Chondrocyte (in vitro differentiated cells): Measurements from ENCODE around the gene HOXB6. TPM values are rescaled to one million over a fixed set of nuclear protein-coding genes. Genes with fewer than 3 reads are reported as not detected.

Experiments
- DNase-seq: peaks from one replicate; pipeline ENCODE4 v3.0.0; 2021; ENCODE audit warnings: mixed read lengths, low spot score
- H3K27ac Mint-ChIP-seq: one replicate; pipeline ENCODE4 v1.8.0; 2021; ENCODE audit warnings: mild to moderate bottlenecking, moderate library complexity, mixed read lengths; ENCODE audit not compliant: unreplicated experiment
- H3K27me3 Mint-ChIP-seq: 2 replicates; pipeline ENCODE4 v1.8.0; 2021; ENCODE audit warnings: low read depth, mixed read lengths
- H3K36me3 Mint-ChIP-seq: 2 replicates; pipeline ENCODE4 v1.8.0; 2021; ENCODE audit warnings: low read depth, mixed read lengths
- H3K4me1 Mint-ChIP-seq: 2 replicates; pipeline ENCODE4 v1.8.0; 2021; ENCODE audit warnings: low read depth, mild to moderate bottlenecking, mixed read lengths
- H3K4me3 Mint-ChIP-seq: one replicate; pipeline ENCODE4 v1.8.0; 2021; ENCODE audit warnings: mild to moderate bottlenecking, moderate library complexity, mixed read lengths; ENCODE audit not compliant: unreplicated experiment
- H3K9me3 Mint-ChIP-seq: 2 replicates; pipeline ENCODE4 v1.8.0; 2021; ENCODE audit warnings: low read depth, mixed read lengths
- CTCF ChIP-seq: fragments of 200-600 bp; sonication (generic); IDR thresholded peaks from 2 replicates; pipeline ENCODE4 v1.5.0; 2021; ENCODE audit warnings: antibody characterized with exemption, mild to moderate bottlenecking, moderate library complexity
- total RNA-seq: library from RNA; stranded (reverse); gene quantifications from 3 replicates; pipeline ENCODE4 v1.2.1, GENCODE V29; 2021

Gene HOXB6
- total RNA-seq, 1 donor from 2014 or later: not detected

DNA sequence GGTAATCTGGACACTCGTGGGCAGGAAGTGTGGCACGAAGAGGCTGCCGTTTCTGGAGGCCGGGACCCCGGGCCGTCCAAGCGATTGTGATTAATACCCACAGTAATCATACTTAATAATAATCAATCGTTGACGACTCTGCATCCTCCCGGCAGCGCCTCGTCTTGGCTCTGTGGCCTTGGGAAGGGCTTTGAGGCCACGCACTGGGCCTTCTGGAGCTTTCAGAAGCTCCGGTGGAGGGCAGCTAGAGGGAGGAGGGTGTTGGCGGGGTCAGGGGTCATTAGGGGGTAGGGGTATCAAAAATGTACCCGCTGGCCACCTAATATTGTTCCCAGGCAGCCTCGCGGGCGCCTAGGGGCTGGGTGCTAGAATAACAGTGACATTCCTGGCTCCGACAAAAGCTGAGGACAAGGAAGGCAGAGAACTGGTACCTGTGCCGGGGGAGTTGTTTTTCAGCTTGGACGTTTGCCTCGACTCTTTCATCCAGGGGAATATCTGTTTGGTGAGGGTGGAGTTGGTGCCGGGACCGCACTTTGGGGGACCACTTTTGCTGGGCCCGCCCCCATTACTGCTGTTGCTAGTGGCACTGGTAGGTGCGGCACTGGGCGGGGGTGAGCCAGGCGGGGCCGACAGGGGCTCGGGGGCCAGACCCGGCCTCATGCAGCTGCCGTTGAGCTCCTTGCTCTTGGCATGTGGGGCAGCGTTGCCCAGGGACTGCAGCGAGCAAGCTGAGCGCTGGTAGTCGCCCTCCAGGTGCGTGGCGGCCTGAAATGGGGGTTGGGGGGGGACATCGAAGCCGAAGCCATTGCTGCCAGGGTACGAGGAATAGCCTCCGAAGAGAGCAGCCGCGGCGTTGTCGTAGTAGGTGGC lies 53.0 kb downstream of the HOXB6 start:
- no peak for DNase-seq
- Mint-ChIP-seq H3K9me3 (no peaks in the 10 kb centered on the region), H3K27ac (no peak overlapping the region), H3K4me1 (peaks cover 10% of the 10 kb centered on the region), H3K27me3 (peaks cover 77% of the 10 kb centered on the region), H3K36me3 (no peaks in the 10 kb centered on the region), H3K4me3 (no peak overlapping the region)
- TF ChIP-seq CTCF: no peak

- peaks cover 10% of the 10 kb centered on the region for H3K4me1 Mint-ChIP-seq
These were observed 53.6 kb downstream of the HOXB6 start for GRCh38 chr17:48551214-48551555.

GRCh38 chr17:48550502-48551213 lies 54.1 kb downstream of the HOXB6 start:
- Mint-ChIP-seq H3K36me3 (no peaks in the 10 kb centered on the region), H3K9me3 (no peaks in the 10 kb centered on the region), H3K27me3 (peaks cover 78% of the 10 kb centered on the region), H3K4me3 (no peak overlapping the region), H3K27ac (no peak overlapping the region), H3K4me1 (peaks cover 10% of the 10 kb centered on the region)
- no peak for TF ChIP-seq CTCF
- no peak for DNase-seq

More at GRCh38 chr17:48551214-48551555, 53.6 kb downstream of the HOXB6 start:
- no peak for TF ChIP-seq CTCF
- no peak overlapping the region for H3K27ac Mint-ChIP-seq
- no peaks in the 10 kb centered on the region for H3K36me3 Mint-ChIP-seq
- H3K27me3 Mint-ChIP-seq: peaks cover 77% of the 10 kb centered on the region
- no peak overlapping the region for H3K4me3 Mint-ChIP-seq
- no peaks in the 10 kb centered on the region for H3K9me3 Mint-ChIP-seq
- no peak for DNase-seq

- no peak for TF ChIP-seq CTCF
- no peaks in the 10 kb centered on the region for H3K36me3 Mint-ChIP-seq
- H3K27ac Mint-ChIP-seq: no peak overlapping the region
- no peaks in the 10 kb centered on the region for H3K9me3 Mint-ChIP-seq
- DNase-seq: no peak
- no peak overlapping the region for H3K4me3 Mint-ChIP-seq
- peaks cover 80% of the 10 kb centered on the region for H3K27me3 Mint-ChIP-seq
- H3K4me1 Mint-ChIP-seq: peaks cover 6% of the 10 kb centered on the region
These were observed 54.8 kb downstream of the HOXB6 start for GRCh38 chr17:48549914-48550501.

GRCh38 chr17:48549281-48549630 lies 55.5 kb downstream of the HOXB6 start:
- DNase-seq: no peak
- Mint-ChIP-seq H3K4me1 (peaks cover under 1% of the 10 kb centered on the region), H3K27me3 (peaks cover 78% of the 10 kb centered on the region), H3K36me3 (no peaks in the 10 kb centered on the region), H3K27ac (no peak overlapping the region), H3K4me3 (no peak overlapping the region), H3K9me3 (no peaks in the 10 kb centered on the region)
- TF ChIP-seq CTCF: no peak
